H1 (cell line): ENCODE data around the gene ABHD13.

Source experiments
- CTCF ChIP-seq, 3 experiments: IDR thresholded peaks; 1 replicate in 2 of 3; 2 replicates in 1 of 3; pipeline versions ENCODE4 v1.5.1 to v1.6.1; 2011; ENCODE audit warnings: low read length in 3 of 3, mild to moderate bottlenecking in 3 of 3, inconsistent platforms in 2 of 3, low read depth in 1 of 3, moderate library complexity in 1 of 3; ENCODE audit not compliant: insufficient read depth in 1 of 3; ENCODE audit errors: control extremely low read depth in 1 of 3
- RNF2 ChIP-seq: fragments of 200-900, 300-1000 bp; sonication (generic); IDR thresholded peaks from 2 replicates; pipeline ENCODE4 v1.7.1; 2016; ENCODE audit warnings: borderline replicate concordance, low read depth, mild to moderate bottlenecking, antibody characterized with exemption, low read length; ENCODE audit not compliant: poor library complexity, severe bottlenecking; ENCODE audit errors: missing control alignments
- TEAD4 ChIP-seq: IDR thresholded peaks from 2 replicates; pipeline ENCODE4 v1.6.1; 2012; ENCODE audit warnings: low read depth, low read length, inconsistent platforms, mixed read lengths

- TF ChIP-seq CTCF (IDR thresholded peaks at IDR 0.05; ENCODE audit: control extremely low read depth in 1 of 3, insufficient read depth in 1 of 3, low read depth in 1 of 3, low read length in 3 of 3) = no peak
- TF ChIP-seq TEAD4 = no peak
- no peak for TF ChIP-seq RNF2
Observed at GRCh38 chr13:108210551-108210950, 7.6 kb upstream of the ABHD13 start.
